ENCODE data around the gene PCBP3.

- TF ChIP-seq, protein P1, sequence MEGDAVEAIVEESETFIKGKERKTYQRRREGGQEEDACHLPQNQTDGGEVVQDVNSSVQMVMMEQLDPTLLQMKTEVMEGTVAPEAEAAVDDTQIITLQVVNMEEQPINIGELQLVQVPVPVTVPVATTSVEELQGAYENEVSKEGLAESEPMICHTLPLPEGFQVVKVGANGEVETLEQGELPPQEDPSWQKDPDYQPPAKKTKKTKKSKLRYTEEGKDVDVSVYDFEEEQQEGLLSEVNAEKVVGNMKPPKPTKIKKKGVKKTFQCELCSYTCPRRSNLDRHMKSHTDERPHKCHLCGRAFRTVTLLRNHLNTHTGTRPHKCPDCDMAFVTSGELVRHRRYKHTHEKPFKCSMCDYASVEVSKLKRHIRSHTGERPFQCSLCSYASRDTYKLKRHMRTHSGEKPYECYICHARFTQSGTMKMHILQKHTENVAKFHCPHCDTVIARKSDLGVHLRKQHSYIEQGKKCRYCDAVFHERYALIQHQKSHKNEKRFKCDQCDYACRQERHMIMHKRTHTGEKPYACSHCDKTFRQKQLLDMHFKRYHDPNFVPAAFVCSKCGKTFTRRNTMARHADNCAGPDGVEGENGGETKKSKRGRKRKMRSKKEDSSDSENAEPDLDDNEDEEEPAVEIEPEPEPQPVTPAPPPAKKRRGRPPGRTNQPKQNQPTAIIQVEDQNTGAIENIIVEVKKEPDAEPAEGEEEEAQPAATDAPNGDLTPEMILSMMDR (IDR thresholded peaks at IDR 0.05) = no peak
- TF ChIP-seq ZFX (IDR thresholded peaks at IDR 0.05; ENCODE audit: borderline replicate concordance) = no peak
Observed at GRCh38 chr21:45642122-45642813, 1.3 kb upstream of the PCBP3 start.

Data from 22Rv1 (cell line).